Uterus (tissue), 2 donors: ENCODE results near the gene BRINP3.

Experiments used
- CTCF ChIP-seq, 4 experiments: fragments of 200-600 bp in 2 of 4; fragments of 450-650 bp in 2 of 4; sonication (generic) in 2 of 4; IDR thresholded peaks; one replicate each; pipeline ENCODE4 v1.5.1; 2016 to 2019; ENCODE audit warnings: antibody characterized with exemption in 4 of 4, mild to moderate bottlenecking in 2 of 4, moderate library complexity in 1 of 4
- POLR2A ChIP-seq, 2 donors: fragments of 450-650 bp; IDR thresholded peaks; one replicate each; pipeline ENCODE4 v1.6.1; 2016; ENCODE audit warnings: antibody characterized with exemption in 2 of 2, mild to moderate bottlenecking in 1 of 2, moderate library complexity in 1 of 2

DNA sequence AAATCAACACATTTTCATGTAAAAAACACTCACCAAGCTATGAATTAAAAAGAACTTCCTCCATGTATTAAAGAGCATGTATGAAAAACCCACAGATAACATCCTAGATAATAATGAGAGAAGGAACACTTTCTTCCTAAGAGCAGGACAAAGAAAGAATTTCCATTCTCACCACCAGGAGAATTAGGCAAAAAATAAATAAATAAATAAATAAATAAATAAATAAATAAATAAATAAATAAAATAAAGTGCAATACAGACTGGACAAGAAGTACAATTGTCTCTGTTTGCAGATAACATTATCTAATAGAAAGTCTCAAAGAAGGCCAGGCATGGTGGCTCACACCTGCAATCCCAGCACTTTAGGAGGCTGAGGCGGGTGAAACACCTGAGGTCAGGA, 218.2 kb downstream of the BRINP3 start:
- TF ChIP-seq CTCF (IDR thresholded peaks at IDR 0.05) (no peak), POLR2A (IDR thresholded peaks at IDR 0.05) (no peak)
